PC-3 (cell line): ENCODE results near the gene HHAT. TPM values are rescaled to one million over a fixed set of nuclear protein-coding genes. Genes with fewer than 3 reads are reported as not detected.

Experiments used
- ATAC-seq: fragments of 200-7000 bp; cut with Tn5 transposase; 2 replicates; pipeline ENCODE4 v1.9.1; 2020; ENCODE audit warnings: mild to moderate bottlenecking, moderate library complexity
- BruUV-seq: library from RNA; stranded (reverse); fragments of 400-500 nt; replicated peaks from 2 replicates; lab custom pipeline; 2021; lab: Mats Ljungman, UMichigan
- CTCF ChIA-PET: fragments of 300-600 bp; sonication (Branson Sonifier 250); formaldehyde crosslinking; loops from one replicate; lab custom pipeline; 2022; ENCODE audit warnings: antibody characterized with exemption; lab: Charles Lee
- POLR2A ChIA-PET: fragments of 300-600 bp; sonication (Branson Sonifier 250); formaldehyde crosslinking; loops from one replicate; lab custom pipeline; 2022; ENCODE audit warnings: antibody characterized with exemption; ENCODE audit not compliant: unreplicated experiment; lab: Charles Lee
- DNase-seq: peaks from one replicate; pipeline ENCODE4 v3.0.0-alpha.2; 2015
- H2AFZ ChIP-seq: fragments of 300-600 bp; sonication (generic); 2 replicates; pipeline ENCODE4 v1.6.0; 2016; ENCODE audit warnings: antibody characterized with exemption, low read length
- H3F3A ChIP-seq: fragments of 300-600 bp; sonication (generic); one replicate; pipeline ENCODE4 v1.6.0; 2017; ENCODE audit warnings: antibody characterized with exemption, low read length, control low read depth, mild to moderate bottlenecking; ENCODE audit not compliant: unreplicated experiment
- H3K27ac ChIP-seq: fragments of 300-600 bp; sonication (generic); 2 replicates; pipeline ENCODE4 v1.5.1; 2016; ENCODE audit warnings: mild to moderate bottlenecking, low read length
- H3K27me3 ChIP-seq: fragments of 300-600 bp; sonication (generic); 2 replicates; pipeline ENCODE4 v1.6.1; 2016; ENCODE audit warnings: low read length, mixed read lengths
- H3K36me3 ChIP-seq: fragments of 300-600 bp; sonication (generic); 2 replicates; pipeline ENCODE4 v1.6.1; 2016; ENCODE audit warnings: low read depth, mixed run types, low read length, mixed read lengths
- H3K4me1 ChIP-seq: fragments of 300-600 bp; sonication (generic); 2 replicates; pipeline ENCODE4 v1.5.1; 2016; ENCODE audit warnings: low read length; ENCODE audit not compliant: insufficient read depth
- H3K4me2 ChIP-seq: fragments of 300-600 bp; sonication (generic); 2 replicates; pipeline ENCODE4 v1.6.0; 2016; ENCODE audit warnings: low read length
- H3K4me3 ChIP-seq: fragments of 300-600 bp; sonication (generic); 2 replicates; pipeline ENCODE4 v1.5.1; 2016; ENCODE audit warnings: mild to moderate bottlenecking, low read length, mixed read lengths
- H3K79me2 ChIP-seq: fragments of 300-600 bp; sonication (generic); 2 replicates; pipeline ENCODE4 v1.6.1; 2017; ENCODE audit warnings: low read length, mixed read lengths
- H3K9ac ChIP-seq: fragments of 300-600 bp; sonication (generic); 2 replicates; pipeline ENCODE4 v1.6.0; 2016; ENCODE audit warnings: mild to moderate bottlenecking, low read length
- H3K9me2 ChIP-seq: fragments of 300-600 bp; sonication (generic); replicated peaks from 2 replicates; pipeline ENCODE4 v1.6.1; 2016; ENCODE audit warnings: mixed run types, low read length, mixed read lengths
- H3K9me3 ChIP-seq: fragments of 300-600 bp; sonication (generic); 2 replicates; pipeline ENCODE4 v1.6.1; 2016; ENCODE audit warnings: low read length, mixed read lengths
- H4K20me1 ChIP-seq: fragments of 300-600 bp; sonication (generic); 2 replicates; pipeline ENCODE4 v1.6.1; 2016; ENCODE audit warnings: low read length, mixed read lengths
- CTCF ChIP-seq: fragments of 300-600 bp; sonication (generic); conservative IDR thresholded peaks from 2 replicates; pipeline ENCODE4 v1.5.1; 2017; ENCODE audit warnings: antibody characterized with exemption, low read depth, mild to moderate bottlenecking, low read length
- EZH2 ChIP-seq: fragments of 300-600 bp; sonication (generic); IDR thresholded peaks from one replicate; pipeline ENCODE4 v1.6.1; 2017; ENCODE audit warnings: antibody characterized with exemption, mild to moderate bottlenecking, low read length; ENCODE audit not compliant: unreplicated experiment
- EZH2phosphoT487 ChIP-seq: fragments of 300-600 bp; sonication (generic); IDR thresholded peaks from 2 replicates; pipeline ENCODE4 v1.6.1; 2018; ENCODE audit warnings: mild to moderate bottlenecking, antibody characterized with exemption, low read length, borderline replicate concordance
- intact Hi-C: fragments of 100-400 bp; cut with micrococcal nuclease; formaldehyde crosslinking; loops from 2 replicates; pipeline ENCODE4 v1.9.0; 2023
- total RNA-seq: library from RNA; depleted of rRNA; stranded (reverse); fragments of >200 nt; gene quantifications from 2 replicates; pipeline ENCODE4 v1.2.3, GENCODE V29; 2014

Gene HHAT
- total RNA-seq, 1 experiment from 2014 or later, result 3.4 TPM

GRCh38 chr1:210413951-210414350 is 85.2 kb downstream of the HHAT start:
- H3K9me3 ChIP-seq, result no peaks in the 10 kb centered on the region
- CTCF ChIA-PET, result no interaction called here
- no TSS peak for BruUV-seq

GRCh38 chr1:210415846-210416448 is 87.2 kb downstream of the HHAT start:
- ChIA-PET CTCF (no interaction called here), POLR2A (no interaction called here)
- H3K4me2 ChIP-seq, result no peak overlapping the region
- no peaks in the 10 kb centered on the region for H3K36me3 ChIP-seq
- intact Hi-C loops, result no loop called here
- no peaks in the 10 kb centered on the region for H3K9me2 ChIP-seq
- no peak overlapping the region for H3K27ac ChIP-seq
- no TSS peak for BruUV-seq
- no peaks in the 10 kb centered on the region for H3F3A ChIP-seq
- TF ChIP-seq CTCF (no peak), EZH2 (no peak), EZH2phosphoT487 (no peak)
- H3K9ac ChIP-seq, result no peak overlapping the region
- H3K79me2 ChIP-seq, result no peaks in the 10 kb centered on the region
- no peaks in the 10 kb centered on the region for H3K4me1 ChIP-seq
- H4K20me1 ChIP-seq, result no peaks in the 10 kb centered on the region
- ATAC-seq, result no peak
- no peak overlapping the region for H3K4me3 ChIP-seq
- DNase-seq, result no peak
- H2AFZ ChIP-seq, result no peak overlapping the region
- H3K27me3 ChIP-seq, result no peaks in the 10 kb centered on the region
- H3K9me3 ChIP-seq, result no peaks in the 10 kb centered on the region

More at GRCh38 chr1:210413951-210414350, 85.2 kb downstream of the HHAT start:
- TF ChIP-seq CTCF (no peak), EZH2phosphoT487 (no peak), EZH2 (no peak)
- no peak overlapping the region for H3K4me2 ChIP-seq
- no peaks in the 10 kb centered on the region for H4K20me1 ChIP-seq
- no peaks in the 10 kb centered on the region for H3K27me3 ChIP-seq
- no peaks in the 10 kb centered on the region for H3F3A ChIP-seq
- intact Hi-C loops, result no loop called here
- no peaks in the 10 kb centered on the region for H3K79me2 ChIP-seq
- H3K4me1 ChIP-seq, result no peaks in the 10 kb centered on the region
- no peaks in the 10 kb centered on the region for H3K36me3 ChIP-seq
- no peak overlapping the region for H2AFZ ChIP-seq
- DNase-seq (no peak), ATAC-seq (no peak)
- H3K9me2 ChIP-seq, result no peaks in the 10 kb centered on the region
- H3K4me3 ChIP-seq, result no peak overlapping the region
- H3K27ac ChIP-seq, result no peak overlapping the region
- POLR2A ChIA-PET, result no interaction called here
- H3K9ac ChIP-seq, result no peak overlapping the region

GRCh38 chr1:210416681-210417080 is 88.0 kb downstream of the HHAT start:
- H3K27me3 ChIP-seq, result no peaks in the 10 kb centered on the region
- no peaks in the 10 kb centered on the region for H4K20me1 ChIP-seq
- H3K9me3 ChIP-seq, result no peaks in the 10 kb centered on the region
- no peaks in the 10 kb centered on the region for H3K36me3 ChIP-seq
- no peak for ATAC-seq
- no peaks in the 10 kb centered on the region for H3F3A ChIP-seq
- intact Hi-C loops, result no loop called here
- no peak overlapping the region for H2AFZ ChIP-seq
- H3K9me2 ChIP-seq, result no peaks in the 10 kb centered on the region
- H3K9ac ChIP-seq, result no peak overlapping the region
- H3K4me3 ChIP-seq, result no peak overlapping the region
- no TSS peak for BruUV-seq
- CTCF ChIA-PET, result no interaction called here
- no peak for TF ChIP-seq CTCF
- TF ChIP-seq EZH2, result no peak
- TF ChIP-seq EZH2phosphoT487, result no peak
- no peak overlapping the region for H3K27ac ChIP-seq
- POLR2A ChIA-PET, result no interaction called here
- no peak for DNase-seq
- no peaks in the 10 kb centered on the region for H3K4me1 ChIP-seq
- no peak overlapping the region for H3K4me2 ChIP-seq
- H3K79me2 ChIP-seq, result no peaks in the 10 kb centered on the region
